Suprapubic skin (tissue), 4 donors: ENCODE measurements around the gene CREG1.

Source experiments
- EP300 ChIP-seq: sonication (generic); formaldehyde crosslinking; IDR thresholded peaks from one replicate; pipeline ENCODE4 v1.6.1; 2017; ENCODE audit warnings: antibody characterized with exemption
- POLR2A ChIP-seq, 2 donors: fragments of 450-650 bp; IDR thresholded peaks; one replicate each; pipeline ENCODE4 v1.6.1; 2017; ENCODE audit warnings: antibody characterized with exemption in 2 of 2, mild to moderate bottlenecking in 2 of 2, moderate library complexity in 2 of 2
- POLR2AphosphoS5 ChIP-seq, 3 donors: sonication (generic); formaldehyde crosslinking; IDR thresholded peaks; one replicate each; pipeline ENCODE4 v1.6.1; 2017; ENCODE audit warnings: antibody characterized with exemption in 3 of 3
- TF ChIP-seq, protein P1 (sequence below), 2 donors: fragments of 200-600 bp in 1 of 2; fragments of 450-650 bp in 1 of 2; sonication (generic) in 1 of 2; IDR thresholded peaks; one replicate each; pipeline ENCODE4 v1.5.1; 2016 to 2019; ENCODE audit warnings: antibody characterized with exemption in 2 of 2, mild to moderate bottlenecking in 1 of 2, moderate library complexity in 1 of 2

DNA sequence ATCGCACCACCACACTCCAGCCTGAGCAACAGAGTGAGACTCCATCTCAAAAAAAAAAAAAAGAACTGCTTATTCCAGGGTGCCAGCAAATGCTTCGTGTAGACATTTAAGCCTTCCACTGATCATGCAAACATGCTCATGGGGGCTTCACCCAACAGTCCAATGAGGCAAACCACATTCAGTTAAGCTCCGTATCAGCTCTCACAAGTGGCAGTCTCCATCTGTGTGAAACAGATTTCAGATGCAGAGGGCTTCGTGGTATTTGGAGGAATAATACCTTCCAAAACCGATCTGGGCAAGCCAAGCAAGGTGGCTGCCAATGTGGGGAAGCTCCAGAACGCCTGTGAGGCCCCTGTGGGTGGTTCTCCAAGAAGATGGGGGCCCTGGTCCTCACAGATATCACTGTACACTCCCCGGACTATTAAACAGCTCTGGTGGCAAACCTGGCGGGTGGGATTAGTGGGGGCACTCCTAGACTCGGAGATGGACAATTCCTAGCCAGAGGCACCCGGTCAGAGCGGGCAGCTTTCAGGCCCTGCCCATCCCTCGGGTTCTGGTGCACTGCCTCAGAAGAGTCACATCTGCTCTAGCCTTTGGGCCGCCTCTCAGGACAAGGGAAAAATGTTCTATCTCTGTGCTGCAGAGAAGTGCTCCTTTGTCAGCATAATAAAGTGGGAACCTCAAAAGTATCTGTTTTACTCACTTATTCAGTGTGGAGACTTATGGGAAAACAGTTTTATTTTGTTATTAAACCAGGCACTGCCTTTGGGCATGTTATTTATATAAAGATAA is 10.2 kb downstream of the CREG1 start:
- TF ChIP-seq POLR2A (IDR thresholded peaks at IDR 0.05), result no peak
- TF ChIP-seq, protein P1, sequence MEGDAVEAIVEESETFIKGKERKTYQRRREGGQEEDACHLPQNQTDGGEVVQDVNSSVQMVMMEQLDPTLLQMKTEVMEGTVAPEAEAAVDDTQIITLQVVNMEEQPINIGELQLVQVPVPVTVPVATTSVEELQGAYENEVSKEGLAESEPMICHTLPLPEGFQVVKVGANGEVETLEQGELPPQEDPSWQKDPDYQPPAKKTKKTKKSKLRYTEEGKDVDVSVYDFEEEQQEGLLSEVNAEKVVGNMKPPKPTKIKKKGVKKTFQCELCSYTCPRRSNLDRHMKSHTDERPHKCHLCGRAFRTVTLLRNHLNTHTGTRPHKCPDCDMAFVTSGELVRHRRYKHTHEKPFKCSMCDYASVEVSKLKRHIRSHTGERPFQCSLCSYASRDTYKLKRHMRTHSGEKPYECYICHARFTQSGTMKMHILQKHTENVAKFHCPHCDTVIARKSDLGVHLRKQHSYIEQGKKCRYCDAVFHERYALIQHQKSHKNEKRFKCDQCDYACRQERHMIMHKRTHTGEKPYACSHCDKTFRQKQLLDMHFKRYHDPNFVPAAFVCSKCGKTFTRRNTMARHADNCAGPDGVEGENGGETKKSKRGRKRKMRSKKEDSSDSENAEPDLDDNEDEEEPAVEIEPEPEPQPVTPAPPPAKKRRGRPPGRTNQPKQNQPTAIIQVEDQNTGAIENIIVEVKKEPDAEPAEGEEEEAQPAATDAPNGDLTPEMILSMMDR (IDR thresholded peaks at IDR 0.05), result no peak
- no peak for TF ChIP-seq POLR2AphosphoS5 (IDR thresholded peaks at IDR 0.05)
- no peak for TF ChIP-seq EP300
